ENCODE data around the gene BICDL2. TPM values are rescaled to one million over a fixed set of nuclear protein-coding genes. Genes with fewer than 3 reads are reported as not detected.

BICDL2 gene
- total and polyA plus RNA-seq, 2 of the 4 experiments (the other 2 are of a cell fraction): 0.17 to 0.18 TPM

DNA sequence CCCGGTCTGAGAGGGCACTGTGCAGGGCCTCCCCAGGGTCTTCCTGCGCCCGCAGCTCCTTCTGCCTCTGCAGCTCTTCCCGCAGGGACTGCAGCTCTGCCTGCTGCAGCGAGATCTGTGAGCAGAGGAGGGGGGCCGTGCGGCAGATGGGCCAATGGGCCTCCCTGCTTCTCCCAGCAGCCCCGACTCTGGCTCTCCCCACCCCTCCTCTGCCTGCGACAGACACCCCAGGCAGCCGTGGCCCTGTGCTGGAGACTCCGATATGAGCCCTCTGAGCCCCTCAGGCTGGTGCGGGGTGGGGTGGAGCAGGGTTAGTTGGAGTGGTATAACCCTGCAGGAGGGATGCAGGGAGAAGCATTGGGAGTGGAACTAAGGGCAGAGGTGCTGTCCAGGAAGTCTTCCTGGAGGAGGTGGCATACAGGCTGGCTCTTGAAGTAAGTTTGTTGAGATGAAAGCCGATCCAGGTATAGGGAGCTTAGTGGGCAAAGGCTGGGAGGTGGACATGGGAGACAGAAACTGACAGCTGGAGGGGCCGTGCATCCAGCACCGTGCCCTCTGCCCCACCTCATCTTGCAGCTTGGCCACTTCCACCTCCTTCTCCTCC is 7.9 kb downstream of the BICDL2 start:
- Histone ChIP-seq H2AK5ac (ENCODE audit: low read depth, low read length) (peak overlapping the region; percentile 48; the same call in 1 of the 2 replicates), H3K14ac (replicated peaks; ENCODE audit: low read depth, low read length) (no peak overlapping the region), H2AFZ (replicated peaks; ENCODE audit: low read length, poor library complexity) (peak overlapping the region; percentile 41), H3K23ac (ENCODE audit: low read depth, low read length) (no peak overlapping the region), H3K27me3 (ENCODE audit: control insufficient read depth, insufficient read depth, low read length) (peaks cover 29% of the 10 kb centered on the region), H3K27ac (ENCODE audit: insufficient read depth, low read length) (no peak overlapping the region), H3K9me1 (ENCODE audit: insufficient read depth, low read length) (no peaks in the 10 kb centered on the region), H3K4ac (ENCODE audit: low read depth, low read length) (peak overlapping the region; percentile 57; the same call in 1 of the 2 replicates), H2AK9ac (replicated peaks; ENCODE audit: low read depth, low read length, poor library complexity) (peak overlapping the region; percentile 67), H3K18ac (ENCODE audit: low read depth, low read length) (no peak overlapping the region), H4K8ac (ENCODE audit: low read depth in 2 of 2, low read length in 2 of 2) (no peak overlapping the region; a peak in 1 of 4 replicates), H3K4me3 (ENCODE audit: insufficient read depth, low read depth, low read length) (no peak overlapping the region), H4K5ac (ENCODE audit: low read depth, low read length) (no peak overlapping the region), H4K20me1 (ENCODE audit: insufficient read depth, low read length) (peaks cover 7% of the 10 kb centered on the region), H2BK15ac (ENCODE audit: low read depth, low read length) (no peak overlapping the region), H3K79me1 (ENCODE audit: low read depth in 1 of 2, low read length in 2 of 2) (peaks cover 0 to 3% of the 10 kb centered on the region in 2 experiments; a peak in 1 of 4 replicates), H2BK5ac (ENCODE audit: low read depth, low read length, poor library complexity, severe bottlenecking) (no peak overlapping the region), H4K91ac (ENCODE audit: insufficient read depth, low read depth, low read length) (no peak overlapping the region; the same call in 1 of the 2 replicates), H3K9me3 (ENCODE audit: control insufficient read depth, insufficient read depth, low read length) (no peaks in the 10 kb centered on the region), H3K36me3 (ENCODE audit: control insufficient read depth, insufficient read depth, low read length) (peaks cover 11% of the 10 kb centered on the region; the same call in 1 of the 2 replicates), H3K56ac (ENCODE audit: extremely low read depth, insufficient read depth, low read length) (no peak overlapping the region), H3K4me1 (ENCODE audit: control insufficient read depth, insufficient read depth, low read length) (no peaks in the 10 kb centered on the region), H3K4me2 (ENCODE audit: low read depth, low read length) (no peak overlapping the region), H2BK120ac (ENCODE audit: low read depth, low read length) (no peak overlapping the region), H2BK20ac (ENCODE audit: low read depth, low read length) (no peak overlapping the region), H3K9ac (ENCODE audit: low read depth, low read length) (no peak overlapping the region)
- in situ Hi-C loops (cut with MboI; ENCODE audit: low sequenced_read_pairs) (no loop called here), dilution Hi-C loops (cut with HindIII; ENCODE audit: low sequenced_read_pairs, unreplicated experiment) (no loop called here), intact Hi-C loops (cut with micrococcal nuclease) (no loop called here)
- POLR2A ChIA-PET (ENCODE audit: unreplicated experiment): no interaction called here
- TF ChIP-seq BHLHE40 (IDR thresholded peaks at IDR 0.05; ENCODE audit: low read depth, low read length) (no peak), POLR2A (IDR thresholded peaks at IDR 0.05; ENCODE audit: low read depth, low read length) (peak; percentile 11), CEBPB (IDR thresholded peaks at IDR 0.05; ENCODE audit: low read depth, low read length) (no peak), SMC3 (IDR thresholded peaks at IDR 0.05; ENCODE audit: low read depth, low read length) (no peak), RAD21 (IDR thresholded peaks at IDR 0.05; ENCODE audit: low read length) (no peak)
- no peak for ATAC-seq (ENCODE audit: low read depth)
- no peak for DNase-seq
- 42% methylated on average over 5 of the region's 15 CpGs; no CpG with 5 or more reads in 1 of the 2 experiments for WGBS, 2 experiments (ENCODE audit: extremely low coverage in 2 of 2, insufficient read length in 1 of 2)
- no TSS peak for BruUV-seq (replicated peaks)
- CTCF ChIA-PET: interaction anchor here (0.7 to 1.8 kb wide), 4 partner anchors 10 to 100 kb away, joined by 3 to 7 read pairs (median 4); no protein-coding TSS in a partner anchor

Measured in IMR-90 (cell line).